Ectodermal cell (in vitro differentiated cells): ENCODE data around the gene NCBP2L.

Experiments used
- H3K27ac ChIP-seq: 2 replicates; pipeline ENCODE4 v1.7.0; 2013; ENCODE audit warnings: mild to moderate bottlenecking, low read depth, low read length; ENCODE audit not compliant: insufficient read depth, poor library complexity, severe bottlenecking
- H3K27me3 ChIP-seq: 2 replicates; pipeline ENCODE4 v1.7.0; 2013; ENCODE audit warnings: mild to moderate bottlenecking, low read length; ENCODE audit not compliant: insufficient read depth, control insufficient read depth, poor library complexity, severe bottlenecking
- H3K36me3 ChIP-seq: one replicate; pipeline ENCODE4 v1.7.0; 2013; ENCODE audit warnings: low read length; ENCODE audit not compliant: control insufficient read depth, insufficient read depth
- H3K4me1 ChIP-seq: one replicate; pipeline ENCODE4 v1.7.0; 2013; ENCODE audit warnings: low read length; ENCODE audit not compliant: control insufficient read depth, insufficient read depth
- H3K4me3 ChIP-seq: 2 replicates; pipeline ENCODE4 v1.7.0; 2013; ENCODE audit warnings: low read depth, low read length, control low read depth; ENCODE audit not compliant: insufficient read depth
- H3K9me3 ChIP-seq: 2 replicates; pipeline ENCODE4 v1.7.0; 2013; ENCODE audit warnings: mild to moderate bottlenecking, low read length, moderate library complexity; ENCODE audit not compliant: control insufficient read depth
- WGBS, 2 experiments: methylation state at CpG; one replicate each; pipeline ENCODE4 v1.1.7; 2013; ENCODE audit warnings: missing lambda C conversion rate in 2 of 2; 5-methylcytosine and 5-hydroxymethylcytosine counted together

The NCBP2L gene

GRCh38 chrX:107827852-107828251, 50.3 kb downstream of the NCBP2L start:
- Histone ChIP-seq H3K9me3 (no peaks in the 10 kb centered on the region), H3K4me1 (no peaks in the 10 kb centered on the region), H3K4me3 (no peak overlapping the region), H3K27ac (no peak overlapping the region), H3K27me3 (peaks cover 40% of the 10 kb centered on the region), H3K36me3 (no peaks in the 10 kb centered on the region)
- WGBS, 2 experiments = 70 to 74% methylated on average over 4 of the region's 4 CpGs

- no peaks in the 10 kb centered on the region for H3K36me3 ChIP-seq
- peaks cover 29% of the 10 kb centered on the region for H3K27me3 ChIP-seq
- 90 to 100% methylated on average over 1 of the region's 1 CpG for WGBS, 2 experiments
- H3K9me3 ChIP-seq = no peaks in the 10 kb centered on the region
- no peaks in the 10 kb centered on the region for H3K4me1 ChIP-seq
- no peak overlapping the region for H3K4me3 ChIP-seq
- no peak overlapping the region for H3K27ac ChIP-seq
These were observed 52.3 kb downstream of the NCBP2L start for GRCh38 chrX:107829878-107830277.

GRCh38 chrX:107831071-107831730, 53.7 kb downstream of the NCBP2L start:
- Histone ChIP-seq H3K27ac (no peak overlapping the region), H3K9me3 (no peaks in the 10 kb centered on the region), H3K27me3 (peaks cover 18% of the 10 kb centered on the region), H3K36me3 (no peaks in the 10 kb centered on the region), H3K4me3 (no peak overlapping the region), H3K4me1 (no peaks in the 10 kb centered on the region)
- WGBS, 2 experiments = 87 to 94% methylated on average over 5 to 7 of the region's 7 CpGs

- no peaks in the 10 kb centered on the region for H3K36me3 ChIP-seq
- 80 to 95% methylated on average over 3 of the region's 3 CpGs for WGBS, 2 experiments
- no peaks in the 10 kb centered on the region for H3K4me1 ChIP-seq
- H3K27me3 ChIP-seq = no peaks in the 10 kb centered on the region
- no peak overlapping the region for H3K4me3 ChIP-seq
- no peak overlapping the region for H3K27ac ChIP-seq
- H3K9me3 ChIP-seq = no peaks in the 10 kb centered on the region
These were observed 57.0 kb downstream of the NCBP2L start for GRCh38 chrX:107834275-107835201.

GRCh38 chrX:107836958-107837357, 59.4 kb downstream of the NCBP2L start:
- Histone ChIP-seq H3K27me3 (no peaks in the 10 kb centered on the region), H3K27ac (no peak overlapping the region), H3K9me3 (no peaks in the 10 kb centered on the region), H3K36me3 (no peaks in the 10 kb centered on the region), H3K4me1 (no peaks in the 10 kb centered on the region), H3K4me3 (no peak overlapping the region)
- 87 to 95% methylated on average over 2 of the region's 2 CpGs for WGBS, 2 experiments

GRCh38 chrX:107840971-107841370, 63.4 kb downstream of the NCBP2L start:
- 95 to 98% methylated on average over 15 of the region's 15 CpGs for WGBS, 2 experiments
- H3K36me3 ChIP-seq = no peaks in the 10 kb centered on the region
- H3K27ac ChIP-seq = no peak overlapping the region
- H3K4me3 ChIP-seq = no peak overlapping the region
- H3K27me3 ChIP-seq = no peaks in the 10 kb centered on the region
- H3K4me1 ChIP-seq = no peaks in the 10 kb centered on the region
- H3K9me3 ChIP-seq = no peaks in the 10 kb centered on the region

- 91 to 95% methylated on average over 6 of the region's 6 CpGs for WGBS, 2 experiments
- Histone ChIP-seq H3K9me3 (no peaks in the 10 kb centered on the region), H3K27me3 (no peaks in the 10 kb centered on the region), H3K4me3 (no peak overlapping the region), H3K27ac (no peak overlapping the region), H3K4me1 (no peaks in the 10 kb centered on the region), H3K36me3 (no peaks in the 10 kb centered on the region)
These were observed 65.3 kb downstream of the NCBP2L start for GRCh38 chrX:107842715-107843400.
